ENCODE data around the gene CLGN.
A peak's percentile ranks its signal among the peaks of the same experiment; 100 is the strongest.
"Not testable (repeated sequence)": the region's sequence is repeated elsewhere in the genome, so short reads cannot be mapped to it uniquely, and the experiment has no call there.

CLGN gene, protein sequence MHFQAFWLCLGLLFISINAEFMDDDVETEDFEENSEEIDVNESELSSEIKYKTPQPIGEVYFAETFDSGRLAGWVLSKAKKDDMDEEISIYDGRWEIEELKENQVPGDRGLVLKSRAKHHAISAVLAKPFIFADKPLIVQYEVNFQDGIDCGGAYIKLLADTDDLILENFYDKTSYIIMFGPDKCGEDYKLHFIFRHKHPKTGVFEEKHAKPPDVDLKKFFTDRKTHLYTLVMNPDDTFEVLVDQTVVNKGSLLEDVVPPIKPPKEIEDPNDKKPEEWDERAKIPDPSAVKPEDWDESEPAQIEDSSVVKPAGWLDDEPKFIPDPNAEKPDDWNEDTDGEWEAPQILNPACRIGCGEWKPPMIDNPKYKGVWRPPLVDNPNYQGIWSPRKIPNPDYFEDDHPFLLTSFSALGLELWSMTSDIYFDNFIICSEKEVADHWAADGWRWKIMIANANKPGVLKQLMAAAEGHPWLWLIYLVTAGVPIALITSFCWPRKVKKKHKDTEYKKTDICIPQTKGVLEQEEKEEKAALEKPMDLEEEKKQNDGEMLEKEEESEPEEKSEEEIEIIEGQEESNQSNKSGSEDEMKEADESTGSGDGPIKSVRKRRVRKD

GRCh38 chr4:140427106-140427918 lies at the start of gene CLGN:
Gene CLGN, minus strand, starts transcription at chr4:140427648. Its CDS starts 14,570 bp downstream, at chr4:140413078.
- peak; percentile 84 for DNase-seq (ENCODE audit: low spot score)

GRCh38 chr4:140472156-140472555 lies 44.7 kb upstream of the CLGN start:
- no peak for DNase-seq (ENCODE audit: low spot score)

DNA sequence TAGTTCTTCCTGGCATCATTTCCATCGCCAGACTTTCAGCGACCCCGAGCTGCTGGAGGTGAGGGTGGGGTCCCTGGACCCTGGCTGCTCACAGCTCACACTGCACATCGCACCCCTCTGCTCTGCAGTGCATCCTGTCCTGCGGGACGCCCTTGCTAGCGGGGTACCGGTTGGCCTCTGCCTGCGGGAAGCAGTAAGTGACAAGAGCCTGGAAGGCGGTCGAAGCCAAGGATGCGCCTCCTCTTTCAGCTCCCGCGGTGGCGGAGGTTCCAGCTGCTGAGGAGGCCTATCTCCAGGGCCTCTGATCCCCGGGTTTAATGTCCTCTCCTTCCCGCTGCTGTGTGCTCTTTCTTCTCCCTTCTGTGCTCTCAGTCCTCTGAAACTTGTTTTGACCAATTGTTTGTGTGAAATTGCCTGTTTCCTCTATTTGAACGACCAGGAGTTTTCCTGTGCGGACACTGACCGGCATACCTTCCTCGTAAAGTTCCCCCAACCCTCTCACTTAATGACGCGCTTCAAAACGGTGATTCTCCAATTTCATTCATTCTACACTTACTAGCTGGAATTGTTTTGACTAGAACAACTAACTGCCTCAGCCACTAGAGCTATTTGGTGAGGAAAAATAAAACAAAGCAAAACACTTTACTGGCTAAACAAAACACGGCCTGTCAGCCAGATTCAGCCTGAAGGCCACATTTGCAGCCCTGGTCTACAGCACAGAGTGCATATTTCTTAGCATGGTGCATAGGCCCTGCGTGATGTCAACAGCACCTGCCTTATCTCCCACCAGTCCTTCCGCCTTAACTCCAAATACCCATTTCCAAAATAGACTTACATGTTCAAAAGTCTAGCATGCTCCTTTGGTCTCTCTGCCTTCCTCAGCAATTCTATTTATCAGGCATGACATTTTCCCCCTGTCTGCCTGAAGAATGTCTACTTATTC lies 42.6 kb upstream of the CLGN start:
- DNase-seq (ENCODE audit: low spot score): no peak

DNA sequence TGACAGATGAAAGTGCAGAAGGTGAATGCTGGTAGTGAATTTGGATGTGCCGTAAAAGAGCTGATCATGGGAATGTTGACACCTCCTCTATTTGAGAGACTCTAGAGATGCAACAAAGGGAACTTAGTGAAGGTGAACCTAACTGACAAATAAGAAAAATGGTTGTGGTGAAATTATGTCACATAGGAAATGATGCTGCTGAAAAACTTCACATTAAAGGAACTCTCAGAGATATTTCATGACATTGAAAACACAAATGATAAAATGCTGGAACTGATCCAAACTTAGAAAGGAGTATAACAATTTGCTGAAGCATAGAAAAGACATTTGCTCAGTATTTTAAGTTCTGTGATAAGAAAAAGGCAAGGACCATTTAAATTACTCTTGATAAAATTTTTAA lies 38.7 kb upstream of the CLGN start:
- DNase-seq (ENCODE audit: low spot score): no peak

DNA sequence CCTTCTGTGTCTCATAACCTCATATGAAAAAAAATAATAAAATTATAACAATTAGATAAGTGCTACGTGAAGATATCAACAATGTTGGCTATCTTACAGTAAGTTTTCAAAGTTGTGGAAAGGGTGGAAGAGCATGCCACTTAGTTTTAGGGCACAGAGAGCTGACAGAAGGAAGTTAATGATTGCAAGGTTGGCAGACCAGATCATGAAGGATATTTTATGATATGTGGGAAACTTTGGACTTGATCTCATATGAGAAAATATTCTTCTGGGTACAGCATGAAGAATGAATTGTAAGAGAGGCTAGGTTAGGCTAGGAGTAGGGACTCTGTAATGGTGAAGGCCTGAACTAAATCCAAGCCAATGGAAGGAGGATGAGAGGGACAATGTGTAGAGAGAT lies 36.2 kb upstream of the CLGN start:
- DNase-seq (ENCODE audit: low spot score): no peak

DNA sequence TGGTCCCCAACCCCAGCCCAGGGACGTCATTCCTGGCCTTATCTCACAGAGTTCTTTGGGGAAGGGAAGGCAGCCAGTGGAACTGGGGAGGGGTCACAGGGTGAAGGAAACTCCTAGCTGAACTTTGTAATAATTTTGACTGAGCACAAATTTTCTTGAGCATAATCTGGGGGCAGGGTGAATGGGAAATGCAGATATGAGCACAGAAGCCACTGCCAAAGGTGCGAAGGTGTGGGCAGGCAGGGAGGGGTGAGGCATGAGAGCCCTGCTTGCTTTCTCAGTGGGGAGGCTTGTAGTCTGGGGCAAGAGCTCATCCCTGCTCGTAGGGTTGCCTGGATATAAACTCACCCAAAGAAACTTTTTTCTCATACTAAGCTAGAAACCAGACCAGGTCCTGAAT lies 35.7 kb upstream of the CLGN start:
- no peak for DNase-seq (ENCODE audit: low spot score)

GRCh38 chr4:140450352-140450751 lies 22.9 kb upstream of the CLGN start:
- no peak for DNase-seq (ENCODE audit: low spot score)

DNA sequence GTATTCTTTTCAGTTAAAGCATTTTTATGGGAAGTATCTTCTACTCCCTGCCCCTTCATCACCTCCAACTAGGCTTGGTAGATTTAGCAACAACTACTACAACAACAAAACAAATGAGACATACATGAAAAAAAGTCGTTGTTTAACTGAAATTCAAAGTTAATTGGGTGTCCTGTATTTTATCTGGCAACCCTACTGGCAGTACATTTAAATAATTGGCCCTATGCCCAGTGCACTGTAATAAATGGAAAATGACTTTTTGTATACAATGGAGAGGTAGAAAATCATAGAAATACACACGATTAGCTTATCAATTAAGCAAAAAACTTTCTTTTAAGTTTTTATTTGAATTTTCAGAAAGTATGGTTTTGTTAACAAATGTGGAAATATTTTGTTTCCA lies 21.4 kb upstream of the CLGN start:
- no peak for DNase-seq (ENCODE audit: low spot score)

DNA sequence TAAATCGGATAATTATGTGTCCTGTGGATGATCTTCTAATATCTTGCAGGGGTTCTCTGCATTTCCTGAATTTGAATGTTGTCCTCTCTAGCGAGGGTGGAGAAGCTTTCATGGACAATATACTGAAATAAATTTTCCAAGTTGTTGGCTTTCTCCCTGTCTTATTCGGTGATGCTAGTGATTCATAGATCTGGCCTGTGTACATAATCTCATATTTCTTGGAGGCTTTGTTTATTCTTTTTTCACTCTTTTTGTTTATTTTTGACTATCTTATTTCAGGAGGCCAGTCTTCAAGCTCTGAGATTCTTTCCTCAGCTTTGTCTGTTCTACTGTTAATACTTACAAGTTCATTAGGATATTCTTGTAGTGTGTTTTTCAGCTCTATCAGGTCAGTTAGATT lies 20.7 kb upstream of the CLGN start:
- DNase-seq (ENCODE audit: low spot score): no peak

GRCh38 chr4:140444347-140444746 lies 16.9 kb upstream of the CLGN start:
- DNase-seq (ENCODE audit: low spot score): not testable (repeated sequence)

DNA sequence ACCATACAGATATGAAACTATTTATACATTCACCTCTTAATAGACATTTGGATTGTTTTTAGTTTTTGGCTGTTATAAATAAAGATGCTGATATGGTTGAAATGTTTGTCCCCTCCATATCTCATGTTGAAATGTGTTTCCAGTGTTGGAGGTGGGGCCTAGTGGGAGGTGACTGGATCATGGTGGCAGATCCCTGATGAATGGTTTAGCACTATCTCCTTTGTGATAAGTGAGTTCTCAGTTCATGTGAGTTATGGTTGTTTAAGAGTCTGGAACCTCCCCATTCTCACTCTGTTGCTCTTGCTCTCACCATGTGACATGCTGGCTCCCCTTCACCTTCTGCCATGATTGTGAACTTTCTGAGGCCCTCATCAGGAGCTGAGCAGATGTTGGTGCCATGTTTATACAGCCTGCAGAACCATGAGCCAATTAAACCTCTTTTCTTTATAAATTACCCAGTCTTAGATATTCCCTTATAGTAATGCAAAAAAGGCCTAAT lies 12.2 kb upstream of the CLGN start:
- DNase-seq (ENCODE audit: low spot score): no peak

DNA sequence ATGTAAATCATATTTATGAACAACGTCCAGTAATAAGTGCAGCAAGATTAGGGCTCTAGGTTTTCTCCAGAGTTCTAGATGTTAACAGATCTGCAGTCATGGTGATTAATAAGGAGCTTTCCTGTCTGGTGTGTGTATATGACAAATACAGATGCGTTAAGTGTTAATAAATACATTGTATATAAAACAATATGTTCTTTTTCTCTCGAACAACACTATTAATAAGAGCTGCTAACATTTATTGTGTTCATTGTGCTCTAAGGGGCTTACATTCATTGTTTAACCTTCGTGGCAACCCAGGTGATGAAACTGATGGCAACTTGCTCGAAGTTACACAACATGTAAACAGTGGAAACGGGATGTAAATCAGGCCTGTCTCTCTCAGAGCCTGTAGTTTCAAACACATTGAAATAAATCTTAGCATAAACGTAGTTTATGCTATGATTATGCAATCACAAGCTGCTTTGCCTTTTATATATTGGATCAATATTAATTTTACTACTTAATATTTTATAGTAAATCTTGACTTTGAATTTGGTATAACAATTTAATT lies 547 bp upstream of the CLGN start:
- no peak for DNase-seq (ENCODE audit: low spot score)

GRCh38 chr4:140426610-140427105 lies 790 bp downstream of the CLGN start:
- DNase-seq (ENCODE audit: low spot score): peak; percentile 48

DNA sequence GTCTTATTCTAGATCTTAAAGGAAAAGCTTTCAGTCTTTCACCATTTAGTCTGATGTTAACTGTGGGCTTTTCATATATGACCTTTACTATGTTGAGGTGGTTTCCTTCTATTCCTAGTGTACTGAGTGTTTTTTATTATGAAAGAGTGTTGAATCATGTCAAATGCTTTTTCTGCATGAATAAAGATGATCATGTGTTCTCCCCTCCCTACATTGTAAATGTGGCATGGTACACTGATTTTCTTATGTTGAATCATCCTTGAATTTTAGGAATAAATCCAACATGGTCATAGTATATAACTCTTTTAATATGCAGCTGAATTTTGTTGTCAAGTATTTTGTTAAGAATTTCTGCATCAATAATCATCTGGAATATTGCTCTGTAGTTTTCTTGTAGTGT lies 4.3 kb downstream of the CLGN start:
- no peak for DNase-seq (ENCODE audit: low spot score)

- not testable (repeated sequence) for DNase-seq (ENCODE audit: low spot score)
Measured at GRCh38 chr4:140413130-140413969, 14.1 kb downstream of the CLGN start.

DNA sequence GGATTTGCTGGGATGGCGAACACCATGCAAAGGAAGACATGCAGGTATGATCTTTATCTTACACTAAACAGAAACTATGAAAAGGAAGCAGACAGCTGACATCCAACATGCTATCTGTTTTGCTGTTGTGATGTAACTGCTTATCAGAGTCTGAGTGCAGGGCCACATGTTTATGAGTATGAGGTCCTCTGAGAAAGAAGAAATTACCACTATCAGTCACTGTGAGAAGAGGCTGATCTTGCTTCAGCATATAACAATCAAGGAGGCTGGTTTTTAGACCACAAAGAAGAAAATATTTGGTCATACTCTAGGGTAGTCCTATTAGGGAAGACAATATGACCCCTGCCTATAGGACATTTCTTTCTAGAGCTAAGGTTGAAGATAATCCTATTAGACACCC lies 18.5 kb downstream of the CLGN start:
- DNase-seq (ENCODE audit: low spot score): no peak

DNA sequence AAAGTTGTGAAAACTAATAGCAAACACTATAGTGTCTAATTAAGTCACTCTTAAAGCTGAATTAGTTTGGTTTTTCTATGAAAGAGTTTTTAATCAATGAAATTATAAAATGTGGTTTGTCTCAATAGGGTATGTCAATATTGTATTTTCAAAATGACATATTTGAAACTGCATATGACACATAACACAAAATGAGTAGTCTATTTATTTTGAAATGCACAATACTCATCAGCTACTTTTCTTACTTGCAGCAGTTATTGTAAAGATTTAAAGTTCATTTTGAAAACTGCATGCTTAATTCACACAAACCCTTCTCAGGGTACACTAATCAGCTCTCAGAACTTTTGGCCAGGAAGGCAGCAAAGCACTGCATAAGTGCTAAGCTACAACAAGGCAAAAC lies 21.2 kb downstream of the CLGN start:
- no peak for DNase-seq (ENCODE audit: low spot score)

DNA sequence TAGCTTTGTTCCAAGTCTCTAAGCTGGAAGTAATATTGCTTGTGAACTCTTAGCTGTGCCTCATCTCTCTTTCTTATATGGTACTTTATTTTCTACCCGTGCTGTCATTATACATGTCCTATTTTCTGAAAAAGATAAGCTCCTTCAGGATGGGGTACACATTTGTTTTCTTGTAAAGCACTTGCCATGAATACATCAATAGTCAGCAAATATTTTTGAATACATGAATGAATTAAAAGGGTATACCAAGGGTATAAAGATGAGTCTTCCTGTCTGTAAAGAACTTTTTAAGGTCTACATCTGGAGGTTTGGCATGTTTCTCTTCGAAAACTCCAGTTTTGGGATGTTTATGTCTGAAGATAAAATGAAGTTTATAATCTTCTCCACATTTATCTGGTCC lies 27.3 kb downstream of the CLGN start:
- DNase-seq (ENCODE audit: low spot score): no peak

GRCh38 chr4:140395668-140396067 lies 31.8 kb downstream of the CLGN start:
- no peak for DNase-seq (ENCODE audit: low spot score)

DNA sequence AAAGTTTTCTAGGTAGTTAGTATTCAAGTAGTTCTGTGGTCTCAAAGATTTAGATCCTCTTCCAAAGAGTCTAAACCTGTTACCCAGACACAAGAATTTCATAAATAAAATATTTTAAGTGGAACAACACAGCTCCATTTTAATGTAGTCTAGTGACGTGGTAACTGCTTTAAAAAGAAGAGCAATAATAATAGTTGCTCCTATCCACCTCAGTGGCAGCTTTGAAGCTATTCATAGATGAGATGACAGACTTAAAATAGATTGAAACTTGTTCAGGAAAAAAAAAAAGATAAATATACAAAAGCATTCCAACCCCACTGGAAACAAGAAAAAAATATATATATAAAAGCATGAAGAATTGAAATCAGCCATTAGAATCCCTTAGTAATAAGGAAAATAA lies 39.4 kb downstream of the CLGN start:
- DNase-seq (ENCODE audit: low spot score): no peak
